ENCODE measurements around the gene LIMA1. TPM values are rescaled to one million over a fixed set of nuclear protein-coding genes. Genes with fewer than 3 reads are reported as not detected.
"Not testable (repeated sequence)": the region's sequence is repeated elsewhere in the genome, so short reads cannot be mapped to it uniquely, and the experiment has no call there.

LIMA1 gene
- total RNA-seq (1 to 10 TPM; 4.6 to 5.1 TPM), total RNA-seq (9.7 to 364 (median 27.6) reads per million in 172 experiments)
- polyA plus RNA-seq (2013, experiment 1 of 2) = 22.2 TPM
- 23.0 TPM for polyA plus RNA-seq (2013, experiment 2 of 2)

GRCh38 chr12:50283229-50283923 is at the start of gene LIMA1:
TSS of gene LIMA1 (minus strand) at chr12:50283520. CDS start at chr12:50248751, 34,769 bp downstream.
- Mint-ChIP-seq H3K36me3 (ENCODE audit: low read depth) (no peaks in the 10 kb centered on the region), H3K4me3 (peak within 1 kb of the TSS; percentile 94), H3K27me3 (no peaks in the 10 kb centered on the region), H3K27ac (peak within 1 kb of the TSS; percentile 86), H3K9me3 (no peaks in the 10 kb centered on the region), H3K4me1 (ENCODE audit: low read depth) (peaks cover 26% of the 10 kb centered on the region)
- Histone ChIP-seq H3K27me3 (ENCODE audit: control insufficient read depth in 1 of 2, insufficient read depth in 2 of 2, low read length in 2 of 2) (no peaks in the 10 kb centered on the region), H3K4me1 (ENCODE audit: insufficient read depth, low read length) (peaks cover 22% of the 10 kb centered on the region), H3K4me3 (ENCODE audit: low read length) (peak within 1 kb of the TSS; percentile 78), H3K27ac (ENCODE audit: low read depth in 1 of 2, low read length in 2 of 2) (peak within 1 kb of the TSS; percentile 19 to 53), H3K36me3 (ENCODE audit: insufficient read depth, low read length) (no peaks in the 10 kb centered on the region), H3K9me3 (ENCODE audit: control insufficient read depth in 1 of 2, insufficient read depth in 1 of 2, low read length in 2 of 2) (no peaks in the 10 kb centered on the region)
- no peak for TF ChIP-seq CTCF (IDR thresholded peaks at IDR 0.05)
- POLR2A ChIA-PET = interaction anchor here (0.7 to 3.0 kb wide), 13 partner anchors 9 to 199 kb away, joined by 3 to 21 read pairs (median 4); partner anchors contain the start of genes CERS5, COX14, LARP4 and SMARCD1
- intact Hi-C loops (cut with DNase I, micrococcal nuclease) = loop anchor here (2.0 to 10.0 kb wide), 8 partner anchors 61 to 1669 kb away; partner anchors contain the start of genes ACVR1B (in 1 of the 2), ATF1 (in 1 of the 2), COX14 (in 1 of the 2) and LARP4 (in 1 of the 2)
- DNase-seq (peak; percentile 86 to 97 (median 92)), ATAC-seq (ENCODE audit: poor library complexity) (peak; percentile 95)
- CTCF ChIA-PET = interaction anchor here (0.6 to 1.1 kb wide), 4 partner anchors 8 to 316 kb away, joined by 3 to 4 read pairs (median 3); no protein-coding TSS in a partner anchor

- Histone ChIP-seq H3K4me3 (ENCODE audit: low read length) (no peak overlapping the region), H3K27me3 (ENCODE audit: control insufficient read depth in 1 of 2, insufficient read depth in 2 of 2, low read length in 2 of 2) (no peaks in the 10 kb centered on the region), H3K9me3 (ENCODE audit: control insufficient read depth in 1 of 2, insufficient read depth in 1 of 2, low read length in 2 of 2) (no peaks in the 10 kb centered on the region), H3K4me1 (ENCODE audit: insufficient read depth, low read length) (no peaks in the 10 kb centered on the region), H3K36me3 (ENCODE audit: insufficient read depth, low read length) (no peaks in the 10 kb centered on the region), H3K27ac (ENCODE audit: low read depth in 1 of 2, low read length in 2 of 2) (no peak overlapping the region)
- DNase-seq = no peak
- ChIA-PET POLR2A (interaction anchor here (0.5 kb wide), 1 partner anchor 745 kb away, joined by 3 read pairs; no protein-coding TSS in a partner anchor), CTCF (no interaction called here)
- Mint-ChIP-seq H3K4me1 (ENCODE audit: low read depth) (no peaks in the 10 kb centered on the region), H3K27me3 (no peaks in the 10 kb centered on the region), H3K4me3 (no peak overlapping the region), H3K27ac (no peak overlapping the region), H3K36me3 (ENCODE audit: low read depth) (no peaks in the 10 kb centered on the region), H3K9me3 (no peaks in the 10 kb centered on the region)
- no peak for ATAC-seq (ENCODE audit: poor library complexity)
- intact Hi-C loops (cut with DNase I, micrococcal nuclease) = no loop called here
- TF ChIP-seq CTCF (IDR thresholded peaks at IDR 0.05) = no peak
These were observed 48.4 kb upstream of the LIMA1 start for GRCh38 chr12:50331745-50332144.

DNA sequence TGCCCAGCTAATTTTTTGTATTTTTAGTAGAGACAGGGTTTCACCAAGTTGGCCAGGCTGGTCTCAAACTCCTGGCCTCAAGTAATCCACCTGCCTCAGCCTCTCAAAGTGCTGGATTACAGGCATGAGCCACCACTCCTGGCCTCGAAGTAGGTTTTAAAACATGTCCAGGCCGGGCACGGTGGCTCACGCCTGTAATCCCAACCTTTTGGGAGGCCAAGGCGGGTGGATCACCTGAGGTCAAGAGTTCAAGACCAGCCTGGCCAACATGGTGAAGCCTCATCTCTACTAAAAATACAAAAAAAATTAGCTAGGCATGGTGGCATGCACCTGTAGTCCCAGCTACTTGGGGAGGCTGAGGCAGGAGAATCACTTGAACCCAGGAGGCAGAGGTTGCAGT is 45.3 kb upstream of the LIMA1 start:
- H3K27ac ChIP-seq (ENCODE audit: low read depth in 1 of 2, low read length in 2 of 2); H3K27ac Mint-ChIP-seq; H3K27me3 ChIP-seq (ENCODE audit: control insufficient read depth in 1 of 2, insufficient read depth in 2 of 2, low read length in 2 of 2); H3K36me3 Mint-ChIP-seq (ENCODE audit: low read depth); intact Hi-C loops (cut with DNase I, micrococcal nuclease); H3K4me3 ChIP-seq (ENCODE audit: low read length); H3K9me3 ChIP-seq (ENCODE audit: control insufficient read depth in 1 of 2, insufficient read depth in 1 of 2, low read length in 2 of 2); H3K4me1 ChIP-seq (ENCODE audit: insufficient read depth, low read length); H3K4me3 Mint-ChIP-seq; DNase-seq; H3K4me1 Mint-ChIP-seq (ENCODE audit: low read depth); ATAC-seq (ENCODE audit: poor library complexity); CTCF ChIA-PET; H3K27me3 Mint-ChIP-seq; H3K9me3 Mint-ChIP-seq; POLR2A ChIA-PET; H3K36me3 ChIP-seq (ENCODE audit: insufficient read depth, low read length): not testable (repeated sequence)
